KOPT-K1 (cell line): ENCODE measurements around the gene ZNF268.
"Not testable (repeated sequence)": the region's sequence is repeated elsewhere in the genome, so short reads cannot be mapped to it uniquely, and the experiment has no call there.

ENCODE experiments used
- H3K27ac ChIP-seq: fragments of 200-600 bp; sonication (generic); 2 replicates; pipeline ENCODE4 v1.5.1; 2016; ENCODE audit warnings: antibody characterized with exemption, mild to moderate bottlenecking, low read depth, low read length; ENCODE audit not compliant: poor library complexity, severe bottlenecking
- H3K36me3 ChIP-seq: fragments of 200-600 bp; sonication (generic); 2 replicates; pipeline ENCODE4 v1.5.1; 2017; ENCODE audit warnings: antibody characterized with exemption, mild to moderate bottlenecking, low read length, moderate library complexity; ENCODE audit not compliant: insufficient read depth
- H3K9me3 ChIP-seq: fragments of 200-600 bp; sonication (generic); 2 replicates; pipeline ENCODE4 v1.5.1; 2017; ENCODE audit warnings: antibody characterized with exemption, low read length, mild to moderate bottlenecking; ENCODE audit not compliant: insufficient read depth, poor library complexity, severe bottlenecking

ZNF268 gene

DNA sequence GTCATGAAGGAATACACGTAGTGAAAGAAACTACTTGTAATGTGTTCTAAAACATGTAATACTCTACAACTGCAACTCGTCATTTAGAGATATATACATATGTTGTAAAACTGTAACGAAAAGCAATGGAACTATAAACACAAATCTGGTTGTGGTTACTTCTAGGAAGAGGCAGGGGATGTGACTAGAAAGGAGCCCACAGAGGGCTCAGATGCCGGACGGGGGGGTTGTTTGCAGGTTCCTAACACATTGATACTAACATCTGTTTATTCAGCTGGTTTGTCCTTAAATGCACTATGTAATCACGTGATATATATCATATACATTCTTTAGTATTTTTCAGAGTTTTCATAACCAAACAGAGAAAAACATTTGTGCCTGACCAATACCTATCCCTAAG, 70.4 kb downstream of the ZNF268 start:
- Histone ChIP-seq H3K27ac (no peak overlapping the region), H3K36me3 (no peaks in the 10 kb centered on the region), H3K9me3 (peaks cover 19% of the 10 kb centered on the region)

DNA sequence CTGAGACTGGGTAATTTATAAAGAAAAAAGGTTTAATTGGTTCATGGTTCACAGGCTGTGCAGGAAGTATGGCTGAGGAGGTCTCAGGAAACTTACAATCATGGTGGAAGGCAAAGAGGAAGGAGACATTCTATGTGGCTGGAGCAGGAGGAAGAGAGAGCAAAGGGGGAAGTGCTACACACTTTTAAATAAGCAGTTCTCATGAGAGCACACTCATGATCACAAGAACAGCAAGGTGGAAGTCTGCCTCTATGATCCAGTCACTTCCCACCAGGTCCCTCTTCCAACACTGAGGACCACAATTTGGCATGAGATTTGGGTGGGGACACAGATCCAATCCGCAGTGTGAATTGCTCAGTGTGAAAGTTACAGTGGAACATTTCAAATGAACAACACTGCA, 74.5 kb downstream of the ZNF268 start:
- H3K36me3 ChIP-seq, H3K27ac ChIP-seq: not testable (repeated sequence)
- H3K9me3 ChIP-seq = peaks cover 33% of the 10 kb centered on the region

DNA sequence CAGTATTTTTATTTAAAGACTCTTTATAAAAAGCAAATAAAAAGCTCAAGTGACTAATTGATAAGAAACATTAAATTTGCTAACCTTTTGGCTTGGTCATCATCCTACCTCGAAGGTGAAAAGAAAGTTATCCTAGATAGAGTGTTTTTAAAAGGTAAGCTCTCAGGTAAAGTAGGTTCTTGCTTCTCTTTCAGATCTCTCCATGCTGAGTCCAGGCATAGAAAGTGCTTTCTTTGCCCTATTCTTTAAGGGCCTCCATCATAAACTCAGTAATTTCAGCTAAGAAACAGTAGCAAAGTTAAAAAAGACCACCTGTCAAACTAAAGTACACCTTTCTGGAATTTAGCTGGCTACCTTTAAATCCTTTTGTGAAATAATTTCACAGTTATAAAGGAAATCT, 75.0 kb downstream of the ZNF268 start:
- H3K9me3 ChIP-seq = peaks cover 33% of the 10 kb centered on the region
- H3K27ac ChIP-seq = no peak overlapping the region
- H3K36me3 ChIP-seq = no peaks in the 10 kb centered on the region

DNA sequence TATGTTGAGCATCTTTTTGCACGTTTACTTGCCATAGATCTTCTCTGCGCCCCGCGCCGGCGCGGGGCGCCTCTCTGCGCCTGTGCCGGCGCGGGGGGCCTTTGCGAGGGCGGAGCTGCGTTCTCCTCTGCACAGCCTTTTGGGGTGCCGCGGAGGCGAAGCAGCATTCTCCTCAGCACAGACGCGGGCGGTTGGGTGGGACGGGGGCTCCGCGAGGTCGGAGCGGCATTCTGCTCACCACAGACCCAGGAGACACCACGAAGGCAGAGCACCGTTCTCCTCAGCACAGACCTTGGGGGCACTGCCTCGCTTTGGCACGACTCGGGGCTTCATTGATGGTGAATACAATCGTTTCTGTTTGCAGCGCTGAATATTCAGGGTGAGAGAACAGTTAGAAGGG, 82.9 kb downstream of the ZNF268 start:
- Histone ChIP-seq H3K9me3 (peaks cover 7% of the 10 kb centered on the region), H3K36me3 (no peaks in the 10 kb centered on the region)

More for the DNA sequence above, 82.9 kb downstream of the ZNF268 start:
- H3K27ac ChIP-seq = no peak overlapping the region
